GM23338 (cell line): Measurements from ENCODE around the gene SBF2. TPM values are rescaled to one million over a fixed set of nuclear protein-coding genes. Genes with fewer than 3 reads are reported as not detected.

ENCODE experiments used
- ATAC-seq: fragments of 200-7000 bp; cut with Tn5 transposase; 3 replicates; pipeline ENCODE4 v1.9.1; 2020
- DNase-seq: peaks from one replicate; pipeline ENCODE4 v3.0.0-alpha.2; 2015; ENCODE audit warnings: low spot score
- H2AFZ ChIP-seq: fragments of 200-600 bp; sonication (generic); 2 replicates; pipeline ENCODE4 v1.8.0; 2016; ENCODE audit warnings: antibody characterized with exemption, mild to moderate bottlenecking, moderate library complexity
- H3F3A ChIP-seq: fragments of 200-600 bp; sonication (generic); replicated peaks from 2 replicates; pipeline ENCODE4 v1.8.0; 2017; ENCODE audit warnings: antibody characterized with exemption, mixed run types, low read depth
- H3K27ac ChIP-seq: fragments of 200-600 bp; sonication (generic); 2 replicates; pipeline ENCODE4 v1.6.1; 2016; ENCODE audit warnings: low read depth
- H3K27me3 ChIP-seq: fragments of 200-600 bp; sonication (generic); 2 replicates; pipeline ENCODE4 v1.8.0; 2016; ENCODE audit warnings: mild to moderate bottlenecking, mixed run types, moderate library complexity; ENCODE audit not compliant: insufficient read depth
- H3K36me3 ChIP-seq: fragments of 200-600 bp; sonication (generic); 2 replicates; pipeline ENCODE4 v1.8.0; 2016; ENCODE audit warnings: mild to moderate bottlenecking; ENCODE audit not compliant: insufficient read depth
- H3K4me1 ChIP-seq: fragments of 200-600 bp; sonication (generic); 2 replicates; pipeline ENCODE4 v1.8.0; 2016; ENCODE audit warnings: mild to moderate bottlenecking, moderate library complexity; ENCODE audit not compliant: insufficient read depth
- H3K4me2 ChIP-seq: fragments of 200-600 bp; sonication (generic); 2 replicates; pipeline ENCODE4 v1.7.1; 2017; ENCODE audit warnings: mixed run types
- H3K4me3 ChIP-seq: fragments of 200-600 bp; sonication (generic); 2 replicates; pipeline ENCODE4 v1.6.1; 2016; ENCODE audit warnings: mixed run types
- H3K79me2 ChIP-seq: fragments of 200-600 bp; sonication (generic); replicated peaks from 2 replicates; pipeline ENCODE4 v1.8.0; 2017; ENCODE audit warnings: mild to moderate bottlenecking; ENCODE audit not compliant: insufficient read depth
- H3K9me2 ChIP-seq: fragments of 200-600 bp; sonication (generic); 2 replicates; pipeline ENCODE4 v1.8.0; 2017; ENCODE audit not compliant: insufficient read depth
- H4K20me1 ChIP-seq: fragments of 200-600 bp; sonication (generic); replicated peaks from 2 replicates; pipeline ENCODE4 v1.8.0; 2017; ENCODE audit warnings: mild to moderate bottlenecking; ENCODE audit not compliant: insufficient read depth
- H3K27ac Mint-ChIP-seq: 2 replicates; pipeline ENCODE4 v1.8.0; 2020; ENCODE audit warnings: inconsistent platforms, mild to moderate bottlenecking, moderate library complexity, mixed read lengths
- H3K27me3 Mint-ChIP-seq: 3 replicates; pipeline ENCODE4 v1.8.0; 2022; ENCODE audit warnings: low read depth, mild to moderate bottlenecking, moderate library complexity, mixed read lengths, inconsistent platforms; ENCODE audit not compliant: insufficient read depth, poor library complexity
- H3K36me3 Mint-ChIP-seq: 3 replicates; pipeline ENCODE4 v1.8.0; 2021; ENCODE audit warnings: low read depth, mild to moderate bottlenecking, inconsistent platforms, moderate library complexity, mixed read lengths
- H3K4me1 Mint-ChIP-seq: 3 replicates; pipeline ENCODE4 v1.8.0; 2020; ENCODE audit warnings: mild to moderate bottlenecking, inconsistent platforms, mixed read lengths
- H3K4me3 Mint-ChIP-seq: 3 replicates; pipeline ENCODE4 v1.8.0; 2021; ENCODE audit warnings: moderate library complexity, mild to moderate bottlenecking, inconsistent platforms, mixed read lengths
- H3K9me3 Mint-ChIP-seq: 3 replicates; pipeline ENCODE4 v1.8.0; 2020; ENCODE audit warnings: moderate library complexity, mild to moderate bottlenecking, inconsistent platforms, mixed read lengths
- ETS1 ChIP-seq: IDR thresholded peaks from 2 replicates; pipeline ENCODE4 v1.6.1; 2016; ENCODE audit warnings: antibody characterized with exemption
- POLR2AphosphoS5 ChIP-seq: IDR thresholded peaks from 2 replicates; pipeline ENCODE4 v1.6.1; 2016; ENCODE audit warnings: antibody characterized with exemption, low read depth
- STAT1 ChIP-seq: IDR thresholded peaks from one replicate; pipeline ENCODE4 v1.6.1; 2016; ENCODE audit warnings: antibody characterized with exemption; ENCODE audit not compliant: unreplicated experiment
- ZNF114 ChIP-seq: fragments of 250-450 bp; sonication (Bioruptor Pico); IDR thresholded peaks from 2 replicates; pipeline ENCODE4 v1.5.0; 2020; ENCODE audit warnings: mild to moderate bottlenecking, moderate library complexity
- ZNF462 ChIP-seq: fragments of 250-450 bp; sonication (Bioruptor Pico); IDR thresholded peaks from 2 replicates; pipeline ENCODE4 v1.5.0; 2020; ENCODE audit warnings: mild to moderate bottlenecking, moderate library complexity
- polyA plus RNA-seq: library from polyadenylated mRNA; unstranded; fragments of >200 nt; fragmentation: Nextera tagmentation; extraction: Ambion mirVana; gene quantifications from 2 replicates; pipeline ENCODE4 v1.2.1, GENCODE V29; 2016
- total RNA-seq: library from RNA; depleted of rRNA; stranded (reverse); fragments of >200 nt; shearing (Covaris generic); gene quantifications from 2 replicates; pipeline ENCODE4 v1.2.3, GENCODE V29; 2014

Gene SBF2
- total and polyA plus RNA-seq, 2 experiments from 2014 or later: 25.6 to 53.5 TPM

GRCh38 chr11:9842923-9843322 is 451.1 kb downstream of the SBF2 start:
- no peak for ATAC-seq
- Histone ChIP-seq H4K20me1 (no peaks in the 10 kb centered on the region), H3K27me3 (no peaks in the 10 kb centered on the region), H3K27ac (no peak overlapping the region), H3K79me2 (no peaks in the 10 kb centered on the region), H3F3A (no peaks in the 10 kb centered on the region; the same call in 1 of the 2 replicates), H3K4me2 (no peak overlapping the region), H3K4me1 (peaks cover 7% of the 10 kb centered on the region; the same call in 1 of the 2 replicates), H3K4me3 (no peak overlapping the region), H2AFZ (no peak overlapping the region), H3K36me3 (no peaks in the 10 kb centered on the region), H3K9me2 (no peaks in the 10 kb centered on the region)
- H3K27me3 Mint-ChIP-seq: no peaks in the 10 kb centered on the region
- no peaks in the 10 kb centered on the region for H3K9me3 Mint-ChIP-seq
- no peak for DNase-seq
- no peak overlapping the region for H3K27ac Mint-ChIP-seq
- no peak overlapping the region for H3K4me3 Mint-ChIP-seq
- TF ChIP-seq ZNF462 (CRISPR knock-in tag): no peak
- no peak for TF ChIP-seq STAT1
- H3K4me1 Mint-ChIP-seq: peaks cover 13% of the 10 kb centered on the region
- H3K36me3 Mint-ChIP-seq: no peaks in the 10 kb centered on the region

GRCh38 chr11:9840460-9841004 is 453.5 kb downstream of the SBF2 start:
- Mint-ChIP-seq H3K36me3 (0 out of 3 replicates have a peak, but pooled peaks cover 2% of the 10 kb centered on the region), H3K9me3 (no peaks in the 10 kb centered on the region)
- no peak for ATAC-seq
- no peak for TF ChIP-seq POLR2AphosphoS5
- TF ChIP-seq ZNF114 (CRISPR knock-in tag): no peak
- TF ChIP-seq ETS1: no peak
- TF ChIP-seq ZNF462 (CRISPR knock-in tag): no peak

More at GRCh38 chr11:9840460-9841004, 453.5 kb downstream of the SBF2 start:
- no peaks in the 10 kb centered on the region for H3K9me2 ChIP-seq
- H3F3A ChIP-seq: no peaks in the 10 kb centered on the region
- DNase-seq: no peak
- H3K36me3 ChIP-seq: no peaks in the 10 kb centered on the region
- H3K4me3 Mint-ChIP-seq: no peak overlapping the region
- H3K27me3 ChIP-seq: no peaks in the 10 kb centered on the region
- H3K27me3 Mint-ChIP-seq: no peaks in the 10 kb centered on the region
- H3K4me3 ChIP-seq: no peak overlapping the region
- H3K79me2 ChIP-seq: no peaks in the 10 kb centered on the region
- H3K27ac ChIP-seq: no peak overlapping the region
- H4K20me1 ChIP-seq: no peaks in the 10 kb centered on the region
- peaks cover 13% of the 10 kb centered on the region for H3K4me1 Mint-ChIP-seq
- no peak overlapping the region for H3K27ac Mint-ChIP-seq
- H3K4me1 ChIP-seq: peaks cover 7% of the 10 kb centered on the region; the same call in 1 of the 2 replicates
- no peak overlapping the region for H2AFZ ChIP-seq
- no peak overlapping the region for H3K4me2 ChIP-seq
